Measurements from ENCODE around the gene TPCN1.

TPCN1 gene

GRCh38 chr12:113347107-113347506, 125.8 kb downstream of the TPCN1 start:
- no peak for DNase-seq

- DNase-seq: no peak
These were observed 126.6 kb downstream of the TPCN1 start for GRCh38 chr12:113347892-113348291.

Data from NCI-H774 (cell line).